IPS-NIHi7 (cell line): ENCODE measurements around the gene CREG2.
A peak's percentile ranks its signal among the peaks of the same experiment; 100 is the strongest.

Experiments used
- DNase-seq: peaks from one replicate; pipeline ENCODE4 v3.0.0; 2012; ENCODE audit warnings: mixed read lengths; ENCODE audit errors: extremely low spot score

Gene CREG2

GRCh38 chr2:101409699-101410098 lies 22.4 kb upstream of the CREG2 start:
- DNase-seq: peak; percentile 45

GRCh38 chr2:101408925-101409324 lies 21.6 kb upstream of the CREG2 start:
- DNase-seq: no peak

- DNase-seq: no peak
Observed at GRCh38 chr2:101405351-101405899, 18.1 kb upstream of the CREG2 start.

- DNase-seq: no peak
Observed at GRCh38 chr2:101403745-101404144, 16.4 kb upstream of the CREG2 start.

GRCh38 chr2:101402630-101403029 lies 15.3 kb upstream of the CREG2 start:
- DNase-seq: no peak

- DNase-seq: no peak
Observed at GRCh38 chr2:101401906-101402305, 14.6 kb upstream of the CREG2 start.

GRCh38 chr2:101401326-101401665 lies 14.0 kb upstream of the CREG2 start:
- no peak for DNase-seq

- no peak for DNase-seq
Observed at GRCh38 chr2:101400506-101401325, 13.4 kb upstream of the CREG2 start.

GRCh38 chr2:101400048-101400447 lies 12.7 kb upstream of the CREG2 start:
- DNase-seq: no peak

- no peak for DNase-seq
Observed at GRCh38 chr2:101399021-101399799, 11.9 kb upstream of the CREG2 start.

GRCh38 chr2:101398116-101398821 lies 11.0 kb upstream of the CREG2 start:
- no peak for DNase-seq

- DNase-seq: no peak
Observed at GRCh38 chr2:101396316-101396717, 9.0 kb upstream of the CREG2 start.

GRCh38 chr2:101395545-101396315 lies 8.4 kb upstream of the CREG2 start:
- no peak for DNase-seq

- DNase-seq: no peak
Observed at GRCh38 chr2:101388232-101388631, 929 bp upstream of the CREG2 start.

GRCh38 chr2:101386599-101387150 lies 628 bp downstream of the CREG2 start:
- no peak for DNase-seq

GRCh38 chr2:101383016-101383541 lies 4.2 kb downstream of the CREG2 start:
- DNase-seq: no peak

- no peak for DNase-seq
Observed at GRCh38 chr2:101382442-101382841, 4.9 kb downstream of the CREG2 start.

- no peak for DNase-seq
Observed at GRCh38 chr2:101380376-101380775, 6.9 kb downstream of the CREG2 start.

GRCh38 chr2:101379091-101379490 lies 8.2 kb downstream of the CREG2 start:
- no peak for DNase-seq

GRCh38 chr2:101375653-101376052 lies 11.7 kb downstream of the CREG2 start:
- no peak for DNase-seq
